Measurements from ENCODE around the gene USPL1.
A peak's percentile ranks its signal among the peaks of the same experiment; 100 is the strongest.
"Not testable (repeated sequence)": the region's sequence is repeated elsewhere in the genome, so short reads cannot be mapped to it uniquely, and the experiment has no call there.

The USPL1 gene

GRCh38 chr13:30617315-30618185, at the start of gene USPL1:
USPL1 (plus strand) TSS chr13:30617920; CDS start chr13:30621141, 3,221 bp downstream.
- DNase-seq: peak; percentile 86

GRCh38 chr13:30569901-30570576, 47.7 kb upstream of the USPL1 start:
- DNase-seq: no peak

- no peak for DNase-seq
These were observed 47.0 kb upstream of the USPL1 start for GRCh38 chr13:30570691-30571090.

GRCh38 chr13:30572859-30573275, 44.9 kb upstream of the USPL1 start:
- no peak for DNase-seq

GRCh38 chr13:30576528-30576927, 41.2 kb upstream of the USPL1 start:
- peak; percentile 46 for DNase-seq

GRCh38 chr13:30577401-30577852, 40.3 kb upstream of the USPL1 start:
- no peak for DNase-seq

- DNase-seq: no peak
These were observed 36.7 kb upstream of the USPL1 start for GRCh38 chr13:30580852-30581502.

- no peak for DNase-seq
These were observed 36.1 kb upstream of the USPL1 start for GRCh38 chr13:30581582-30581981.

GRCh38 chr13:30584051-30584731, 33.5 kb upstream of the USPL1 start:
- no peak for DNase-seq

GRCh38 chr13:30585748-30586262, 31.9 kb upstream of the USPL1 start:
- no peak for DNase-seq

GRCh38 chr13:30587231-30587630, 30.5 kb upstream of the USPL1 start:
- DNase-seq: no peak

- no peak for DNase-seq
These were observed 30.0 kb upstream of the USPL1 start for GRCh38 chr13:30587739-30588138.

GRCh38 chr13:30593001-30593400, 24.7 kb upstream of the USPL1 start:
- DNase-seq: no peak

GRCh38 chr13:30600496-30600895, 17.2 kb upstream of the USPL1 start:
- DNase-seq: no peak

GRCh38 chr13:30601836-30602235, 15.9 kb upstream of the USPL1 start:
- no peak for DNase-seq

GRCh38 chr13:30605052-30605451, 12.7 kb upstream of the USPL1 start:
- DNase-seq: no peak

GRCh38 chr13:30607186-30607585, 10.5 kb upstream of the USPL1 start:
- DNase-seq: not testable (repeated sequence)

GRCh38 chr13:30607908-30608307, 9.8 kb upstream of the USPL1 start:
- no peak for DNase-seq

- DNase-seq: no peak
These were observed 9.4 kb upstream of the USPL1 start for GRCh38 chr13:30608364-30608763.

GRCh38 chr13:30610311-30610710, 7.4 kb upstream of the USPL1 start:
- DNase-seq: no peak

GRCh38 chr13:30615481-30615865, 2.2 kb upstream of the USPL1 start:
- DNase-seq: no peak

GRCh38 chr13:30615866-30616541, 1.7 kb upstream of the USPL1 start:
- DNase-seq: no peak

Measured in NCI-H1105 (cell line).